PC-9 (cell line): ENCODE measurements around the gene SH3TC1. TPM values are rescaled to one million over a fixed set of nuclear protein-coding genes. Genes with fewer than 3 reads are reported as not detected.

Experiments
- BruUV-seq: library from RNA; stranded (reverse); fragments of 400-500 nt; replicated peaks from 2 replicates; lab custom pipeline; 2021; lab: Mats Ljungman, UMichigan
- CTCF ChIA-PET: fragments of 300-600 bp; sonication (Branson Sonifier 250); formaldehyde crosslinking; loops from one replicate; lab custom pipeline; 2022; ENCODE audit warnings: antibody characterized with exemption; lab: Charles Lee
- POLR2A ChIA-PET: fragments of 300-600 bp; sonication (Branson Sonifier 250); formaldehyde crosslinking; loops from one replicate; lab custom pipeline; 2022; ENCODE audit warnings: antibody characterized with exemption; ENCODE audit not compliant: unreplicated experiment; lab: Charles Lee
- DNase-seq, 2 experiments: peaks; one replicate each; pipeline versions ENCODE4 v3.0.0 to v3.0.0-alpha.2; 2015 to 2022; ENCODE audit warnings: mixed read lengths in 1 of 2
- H2AFZ ChIP-seq: fragments of 200-600 bp; sonication (generic); 2 replicates; pipeline ENCODE4 v1.8.1; 2017; ENCODE audit warnings: antibody characterized with exemption
- H3F3A ChIP-seq: fragments of 200-600 bp; sonication (generic); 2 replicates; pipeline ENCODE4 v1.8.1; 2017; ENCODE audit warnings: antibody characterized with exemption, mild to moderate bottlenecking, low read depth; ENCODE audit not compliant: insufficient read depth
- H3K27ac ChIP-seq: fragments of 200-600 bp; sonication (generic); 2 replicates; pipeline ENCODE4 v1.6.1; 2016; ENCODE audit warnings: mixed run types
- H3K27me3 ChIP-seq: fragments of 200-600 bp; sonication (generic); 2 replicates; pipeline ENCODE4 v1.6.1; 2016; ENCODE audit warnings: low read depth, mixed run types; ENCODE audit not compliant: insufficient read depth
- H3K36me3 ChIP-seq: fragments of 200-600 bp; sonication (generic); 2 replicates; pipeline ENCODE4 v1.6.1; 2016; ENCODE audit warnings: low read depth, mixed run types
- H3K4me1 ChIP-seq: fragments of 200-600 bp; sonication (generic); replicated peaks from 2 replicates; pipeline ENCODE4 v1.6.1; 2016; ENCODE audit warnings: mixed run types; ENCODE audit not compliant: insufficient read depth
- H3K4me2 ChIP-seq: fragments of 200-600 bp; sonication (generic); 2 replicates; pipeline ENCODE4 v1.6.1; 2017; ENCODE audit warnings: mixed run types
- H3K4me3 ChIP-seq: fragments of 200-600 bp; sonication (generic); 2 replicates; pipeline ENCODE4 v1.6.1; 2016; ENCODE audit warnings: mixed run types
- H3K79me2 ChIP-seq: fragments of 200-600 bp; sonication (generic); 2 replicates; pipeline ENCODE4 v1.6.1; 2017; ENCODE audit warnings: low read depth, mixed run types
- H3K9me2 ChIP-seq: fragments of 200-600 bp; sonication (generic); 2 replicates; pipeline ENCODE4 v1.8.1; 2017; ENCODE audit warnings: mild to moderate bottlenecking; ENCODE audit not compliant: insufficient read depth
- H3K9me3 ChIP-seq: fragments of 200-600 bp; sonication (generic); 2 replicates; pipeline ENCODE4 v1.8.1; 2016; ENCODE audit warnings: low read depth; ENCODE audit not compliant: insufficient read depth
- H4K20me1 ChIP-seq: fragments of 200-600 bp; sonication (generic); 2 replicates; pipeline ENCODE4 v1.8.1; 2017; ENCODE audit not compliant: insufficient read depth
- EZH2 ChIP-seq: fragments of 200-600 bp; sonication (generic); IDR thresholded peaks from 2 replicates; pipeline ENCODE4 v1.8.0; 2017; ENCODE audit warnings: antibody characterized with exemption, low read depth
- intact Hi-C: fragments of 100-400 bp; cut with micrococcal nuclease; formaldehyde crosslinking; loops from one replicate; pipeline ENCODE4 v1.10.0; 2022; ENCODE audit not compliant: unreplicated experiment
- total RNA-seq: library from RNA; stranded (reverse); gene quantifications from 2 replicates; pipeline ENCODE4 v1.2.3, GENCODE V29; 2021
- TF ChIP-seq, protein P1 (sequence below): fragments of 200-600 bp; sonication (generic); conservative IDR thresholded peaks from 2 replicates; pipeline ENCODE4 v1.6.1; 2017; ENCODE audit warnings: mixed run types, antibody characterized with exemption, mild to moderate bottlenecking, moderate library complexity

SH3TC1 gene
- total RNA-seq, 1 experiment from 2014 or later = 5.2 TPM

- Histone ChIP-seq H3K27ac (no peak overlapping the region), H3K36me3 (no peaks in the 10 kb centered on the region), H3K4me3 (no peak overlapping the region), H3K4me1 (no peaks in the 10 kb centered on the region), H3F3A (no peaks in the 10 kb centered on the region), H3K9me3 (no peaks in the 10 kb centered on the region), H3K4me2 (no peak overlapping the region), H4K20me1 (no peaks in the 10 kb centered on the region), H3K27me3 (no peaks in the 10 kb centered on the region), H3K9me2 (no peaks in the 10 kb centered on the region), H2AFZ (no peak overlapping the region), H3K79me2 (no peaks in the 10 kb centered on the region)
- DNase-seq = no peak
- ChIA-PET CTCF (no interaction called here), POLR2A (no interaction called here)
- TF ChIP-seq, protein P1, sequence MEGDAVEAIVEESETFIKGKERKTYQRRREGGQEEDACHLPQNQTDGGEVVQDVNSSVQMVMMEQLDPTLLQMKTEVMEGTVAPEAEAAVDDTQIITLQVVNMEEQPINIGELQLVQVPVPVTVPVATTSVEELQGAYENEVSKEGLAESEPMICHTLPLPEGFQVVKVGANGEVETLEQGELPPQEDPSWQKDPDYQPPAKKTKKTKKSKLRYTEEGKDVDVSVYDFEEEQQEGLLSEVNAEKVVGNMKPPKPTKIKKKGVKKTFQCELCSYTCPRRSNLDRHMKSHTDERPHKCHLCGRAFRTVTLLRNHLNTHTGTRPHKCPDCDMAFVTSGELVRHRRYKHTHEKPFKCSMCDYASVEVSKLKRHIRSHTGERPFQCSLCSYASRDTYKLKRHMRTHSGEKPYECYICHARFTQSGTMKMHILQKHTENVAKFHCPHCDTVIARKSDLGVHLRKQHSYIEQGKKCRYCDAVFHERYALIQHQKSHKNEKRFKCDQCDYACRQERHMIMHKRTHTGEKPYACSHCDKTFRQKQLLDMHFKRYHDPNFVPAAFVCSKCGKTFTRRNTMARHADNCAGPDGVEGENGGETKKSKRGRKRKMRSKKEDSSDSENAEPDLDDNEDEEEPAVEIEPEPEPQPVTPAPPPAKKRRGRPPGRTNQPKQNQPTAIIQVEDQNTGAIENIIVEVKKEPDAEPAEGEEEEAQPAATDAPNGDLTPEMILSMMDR = no peak
- no peak for TF ChIP-seq EZH2
- BruUV-seq = no TSS peak
- intact Hi-C loops = no loop called here
Observed at GRCh38 chr4:8211737-8212581, 12.9 kb downstream of the SH3TC1 start.

DNA sequence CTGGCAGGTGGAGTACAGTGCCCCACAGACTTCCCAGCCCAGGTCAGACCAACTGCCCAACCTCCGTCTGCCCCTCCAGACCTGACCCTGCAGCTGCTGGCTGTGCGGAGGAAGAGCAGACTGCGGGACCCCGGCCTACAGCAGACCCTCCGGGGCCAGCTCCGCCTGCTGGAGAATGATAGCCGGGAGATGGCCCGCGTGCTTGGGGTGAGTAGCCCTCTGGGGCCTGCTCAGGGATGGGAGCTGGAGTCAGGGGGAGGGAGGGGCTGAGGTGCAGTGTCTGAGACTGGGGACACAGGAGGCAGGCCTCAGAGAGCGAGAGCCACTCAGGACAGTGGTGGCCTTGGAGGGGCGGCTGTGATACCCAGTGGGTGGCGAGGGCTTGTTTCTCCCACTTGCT is 13.5 kb downstream of the SH3TC1 start:
- no peak overlapping the region for H2AFZ ChIP-seq
- H3K4me1 ChIP-seq = no peaks in the 10 kb centered on the region
- ChIA-PET POLR2A (no interaction called here), CTCF (no interaction called here)
- H3K4me3 ChIP-seq = no peak overlapping the region
- no peaks in the 10 kb centered on the region for H3K9me2 ChIP-seq
- no peak for DNase-seq
- no peaks in the 10 kb centered on the region for H4K20me1 ChIP-seq
- no peak overlapping the region for H3K27ac ChIP-seq
- H3K27me3 ChIP-seq = no peaks in the 10 kb centered on the region
- no peak overlapping the region for H3K4me2 ChIP-seq
- intact Hi-C loops = no loop called here
- TF ChIP-seq, protein P1 = no peak
- no peak for TF ChIP-seq EZH2
- no peaks in the 10 kb centered on the region for H3K9me3 ChIP-seq
- no peaks in the 10 kb centered on the region for H3K79me2 ChIP-seq
- H3F3A ChIP-seq = no peaks in the 10 kb centered on the region
- BruUV-seq = no TSS peak
- no peaks in the 10 kb centered on the region for H3K36me3 ChIP-seq

GRCh38 chr4:8213121-8213520 is 14.0 kb downstream of the SH3TC1 start:
- Histone ChIP-seq H4K20me1 (no peaks in the 10 kb centered on the region), H3K79me2 (no peaks in the 10 kb centered on the region), H3K4me2 (no peak overlapping the region), H3K4me3 (no peak overlapping the region), H3F3A (no peaks in the 10 kb centered on the region), H3K4me1 (no peaks in the 10 kb centered on the region), H3K36me3 (no peaks in the 10 kb centered on the region), H3K27ac (no peak overlapping the region), H3K9me2 (no peaks in the 10 kb centered on the region), H2AFZ (no peak overlapping the region), H3K27me3 (no peaks in the 10 kb centered on the region), H3K9me3 (no peaks in the 10 kb centered on the region)
- no TSS peak for BruUV-seq
- ChIA-PET CTCF (no interaction called here), POLR2A (no interaction called here)
- DNase-seq = no peak
- intact Hi-C loops = no loop called here
- no peak for TF ChIP-seq EZH2
- TF ChIP-seq, protein P1 = no peak
